HepG2 (cell line): ENCODE data around the gene PDZD2. TPM values are rescaled to one million over a fixed set of nuclear protein-coding genes. Genes with fewer than 3 reads are reported as not detected.

Source experiments
- ATAC-seq: fragments of 200-7000 bp; cut with Tn5 transposase; 3 replicates; pipeline ENCODE4 v1.9.1; 2020; ENCODE audit warnings: mild to moderate bottlenecking, moderate library complexity
- BruUV-seq: library from RNA; stranded (reverse); fragments of 400-500 nt; replicated peaks from 2 replicates; lab custom pipeline; 2021; lab: Mats Ljungman, UMichigan
- CTCF ChIA-PET: fragments of 300-600 bp; formaldehyde crosslinking; extraction: SDS; loops from one replicate; lab custom pipeline; 2021; ENCODE audit warnings: low total read pairs, inconsistent platforms, low intra/inter-chr PET ratio; lab: Yijun Ruan, JAX
- POLR2A ChIA-PET: fragments of 350-600 bp; sonication (Branson Sonifier 250); formaldehyde crosslinking; loops from one replicate; lab custom pipeline; 2020; ENCODE audit warnings: antibody characterized with exemption, inconsistent platforms; lab: Yijun Ruan, JAX
- DNase-seq: peaks from one replicate; pipeline ENCODE4 v3.0.0-alpha.2; 2015; ENCODE audit warnings: low spot score
- FAIRE-seq: peaks from 3 replicates; lab custom pipeline; 2011; peaks lifted over from hg19 to GRCh38; lab: Jason Lieb, UNC
- H2AFZ ChIP-seq: one replicate; pipeline ENCODE4 v1.6.1; 2011; ENCODE audit warnings: low read length, inconsistent platforms
- H3K27ac ChIP-seq: fragments of 300-600 bp; 3 replicates; pipeline ENCODE4 v1.8.0; 2011; ENCODE audit warnings: mixed run types, mild to moderate bottlenecking, mixed read lengths, low read length, inconsistent platforms; ENCODE audit not compliant: insufficient read depth; ENCODE audit errors: extremely low read length
- H3K27me3 ChIP-seq, 2 experiments: fragments of 200-600 bp in 1 of 2; 2 replicates in 1 of 2; 3 replicates in 1 of 2; pipeline versions ENCODE4 v1.6.0 to v1.8.0; 2011; ENCODE audit warnings: low read length in 2 of 2, mild to moderate bottlenecking in 2 of 2, moderate library complexity in 2 of 2, inconsistent platforms in 1 of 2; ENCODE audit not compliant: insufficient read depth in 2 of 2, control insufficient read depth in 1 of 2
- H3K36me3 ChIP-seq, 2 experiments: fragments of 200-600 bp in 1 of 2; replicated peaks in 1 of 2; 2 replicates in 1 of 2; 3 replicates in 1 of 2; pipeline versions ENCODE4 v1.5.1 to v1.8.0; 2011; ENCODE audit warnings: low read length in 2 of 2, inconsistent platforms in 1 of 2; ENCODE audit not compliant: insufficient read depth in 2 of 2, control insufficient read depth in 1 of 2
- H3K4me1 ChIP-seq: 2 replicates; pipeline ENCODE4 v1.5.1; 2012; ENCODE audit warnings: low read length, inconsistent platforms; ENCODE audit not compliant: insufficient read depth
- H3K4me2 ChIP-seq: 2 replicates; pipeline ENCODE4 v1.6.0; 2011; ENCODE audit warnings: low read depth, low read length, inconsistent platforms
- H3K4me3 ChIP-seq, 3 experiments: fragments of 200-600 bp in 1 of 3; sonication (generic), shearing (Covaris generic) in 1 of 3; replicated peaks in 1 of 3; 2 replicates each; pipeline ENCODE4 v1.5.1; 2011 to 2016; ENCODE audit warnings: low read length in 3 of 3, inconsistent platforms in 2 of 3, low read depth in 2 of 3, mild to moderate bottlenecking in 2 of 3, control low read depth in 1 of 3, mixed read lengths in 1 of 3; ENCODE audit not compliant: insufficient read depth in 1 of 3
- H3K79me2 ChIP-seq: one replicate; pipeline ENCODE4 v1.6.1; 2011; ENCODE audit warnings: low read length, inconsistent platforms; ENCODE audit not compliant: insufficient read depth
- H3K9ac ChIP-seq: 2 replicates; pipeline ENCODE4 v1.6.0; 2011; ENCODE audit warnings: mild to moderate bottlenecking, low read depth, low read length, inconsistent platforms; ENCODE audit not compliant: insufficient read depth
- H3K9me3 ChIP-seq: 2 replicates; pipeline ENCODE4 v1.5.1; 2012; ENCODE audit warnings: mild to moderate bottlenecking, low read length
- H4K20me1 ChIP-seq: 2 replicates; pipeline ENCODE4 v1.6.0; 2011; ENCODE audit warnings: inconsistent platforms, mild to moderate bottlenecking, low read length, moderate library complexity; ENCODE audit not compliant: insufficient read depth
- CCDC6 ChIP-seq: sonication (generic); formaldehyde crosslinking; IDR thresholded peaks from 2 replicates; pipeline ENCODE4 v1.8.1; 2022; ENCODE audit warnings: mild to moderate bottlenecking, missing genetic modification reagents, moderate library complexity
- CENPX ChIP-seq: sonication (generic); formaldehyde crosslinking; IDR thresholded peaks from 2 replicates; pipeline ENCODE4 v1.9.0; 2021; ENCODE audit warnings: mild to moderate bottlenecking, missing genetic modification reagents, moderate library complexity
- HMGXB4 ChIP-seq, 2 experiments: sonication (generic) in 1 of 2; formaldehyde crosslinking in 1 of 2; IDR thresholded peaks; 2 replicates each; pipeline versions ENCODE4 v1.4.0 to v1.6.1; 2018 to 2020; ENCODE audit warnings: missing genetic modification reagents in 2 of 2, borderline replicate concordance in 1 of 2, low read depth in 1 of 2, mild to moderate bottlenecking in 1 of 2, missing biosample characterization in 1 of 2
- MAFG ChIP-seq: sonication (generic); formaldehyde crosslinking; IDR thresholded peaks from 2 replicates; pipeline ENCODE4 v1.5.1; 2020; ENCODE audit warnings: mild to moderate bottlenecking, missing genetic modification reagents
- PHF20 ChIP-seq: sonication (generic); formaldehyde crosslinking; IDR thresholded peaks from 2 replicates; pipeline ENCODE4 v1.5.0; 2020; ENCODE audit warnings: mild to moderate bottlenecking, missing genetic modification reagents
- PHF21A ChIP-seq: sonication (generic); formaldehyde crosslinking; IDR thresholded peaks from 2 replicates; pipeline ENCODE4 v1.5.0; 2020; ENCODE audit warnings: mild to moderate bottlenecking, missing genetic modification reagents
- PHF5A ChIP-seq: IDR thresholded peaks from one replicate; pipeline ENCODE4 v1.6.1; 2018; ENCODE audit warnings: low read depth, missing genetic modification reagents; ENCODE audit not compliant: unreplicated experiment
- SNRNP70 ChIP-seq: fragments of 200-400 bp; formaldehyde crosslinking; IDR thresholded peaks from 2 replicates; pipeline ENCODE4 v1.6.1; 2017; ENCODE audit warnings: mild to moderate bottlenecking, low read depth, low read length, moderate library complexity
- ZC3H13 ChIP-seq: sonication (generic); formaldehyde crosslinking; IDR thresholded peaks from 2 replicates; pipeline ENCODE4 v1.8.1; 2023; ENCODE audit warnings: mild to moderate bottlenecking, missing genetic modification reagents, moderate library complexity
- ZFP36L1 ChIP-seq: sonication (generic); formaldehyde crosslinking; IDR thresholded peaks from 2 replicates; pipeline ENCODE4 v1.8.0; 2022; ENCODE audit warnings: mild to moderate bottlenecking, missing genetic modification reagents, moderate library complexity
- ZNF354B ChIP-seq: sonication (generic); formaldehyde crosslinking; IDR thresholded peaks from 2 replicates; pipeline ENCODE4 v1.8.0; 2022; ENCODE audit warnings: mild to moderate bottlenecking, missing genetic modification reagents
- ZNF468 ChIP-seq: sonication (generic); formaldehyde crosslinking; IDR thresholded peaks from 2 replicates; pipeline ENCODE4 v1.8.0; 2022; ENCODE audit warnings: mild to moderate bottlenecking, moderate library complexity, missing genetic modification reagents
- ZNF674 ChIP-seq: sonication (generic); formaldehyde crosslinking; IDR thresholded peaks from 2 replicates; pipeline ENCODE4 v1.5.0; 2020; ENCODE audit warnings: low read depth, mild to moderate bottlenecking, missing genetic modification reagents
- ZNF720 ChIP-seq: sonication (generic); formaldehyde crosslinking; IDR thresholded peaks from 2 replicates; pipeline ENCODE4 v1.4.0; 2020; ENCODE audit warnings: missing genetic modification reagents
- ZNF800 ChIP-seq: sonication (generic); formaldehyde crosslinking; IDR thresholded peaks from 2 replicates; pipeline ENCODE4 v1.4.0; 2020; ENCODE audit warnings: missing genetic modification reagents
- WGBS: methylation state at CpG from one replicate; pipeline ENCODE4 v1.1.6; 2017; ENCODE audit warnings: low lambda C conversion rate; 5-methylcytosine and 5-hydroxymethylcytosine counted together
- in situ Hi-C: cut with HindIII; loops from 2 replicates; pipeline ENCODE4 v1.10.0; 2017; ENCODE audit warnings: low pct_unique_long_range_greater_than_20kb; ENCODE audit not compliant: extremely low pct_ligation_motif_present
- intact Hi-C: fragments of 100-400 bp; cut with micrococcal nuclease; formaldehyde crosslinking; loops from one replicate; pipeline ENCODE4 v1.10.0; 2022; ENCODE audit not compliant: unreplicated experiment
- polyA plus RNA-seq, 8 experiments: library from polyadenylated mRNA; depleted of rRNA in 3 of 8; stranded (reverse) in 7 of 8; unstranded in 1 of 8; fragments of >200 nt; fragmentation: Illumina TruSeq in 4 of 8; extraction: Trizol in 4 of 8; gene quantifications; 2 replicates each; pipeline versions ENCODE4 v1.2.1 to v1.2.3, GENCODE V29; 2011 to 2016; ENCODE audit warnings: low read depth in 4 of 8, missing spikeins in 1 of 8, mixed read lengths in 1 of 8; ENCODE audit not compliant: insufficient read depth in 1 of 8
- total RNA-seq, 5 experiments: library from RNA; depleted of rRNA; stranded (reverse); fragments of >200 nt; fragmentation: Illumina TruSeq; extraction: Trizol; gene quantifications; 2 replicates each; pipeline ENCODE4 v1.2.3, GENCODE V29; 2016; ENCODE audit warnings: low read depth in 1 of 5
- TF ChIP-seq, protein P1 (sequence below): sonication (generic); formaldehyde crosslinking; IDR thresholded peaks from 2 replicates; pipeline ENCODE4 v1.5.1; 2020; ENCODE audit warnings: missing genetic modification reagents, mild to moderate bottlenecking, borderline replicate concordance

PDZD2 gene
- total and polyA plus RNA-seq, 2 of the 13 experiments (the other 11 are each of a cell fraction or from before 2014, with no cell fraction given), result 0.04 TPM; not detected in 1

DNA sequence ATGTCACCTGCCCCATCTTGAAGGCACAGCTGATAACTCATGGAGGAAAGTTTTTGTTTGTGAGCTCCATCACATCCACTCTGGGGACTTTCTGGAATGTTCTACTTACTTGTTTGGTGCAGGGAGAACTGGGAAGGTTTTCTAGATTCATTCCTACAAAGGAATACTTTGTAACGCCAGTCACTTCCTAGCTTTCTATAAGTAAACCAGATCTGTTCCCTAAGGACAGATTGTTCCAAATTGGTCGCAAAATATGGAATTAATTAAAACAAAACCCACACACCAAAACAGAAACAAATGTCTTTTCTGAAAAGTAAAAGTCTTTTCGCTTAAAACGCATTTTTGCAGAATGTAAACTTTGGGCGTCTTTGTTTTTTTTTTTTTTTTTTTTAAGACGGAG, 167.6 kb downstream of the PDZD2 start (continued):
- TF ChIP-seq CENPX (CRISPR knock-in tag) (no peak), ZNF468 (CRISPR knock-in tag) (no peak), ZC3H13 (CRISPR knock-in tag) (no peak), HMGXB4 (CRISPR knock-in tag; IDR thresholded peaks at IDR 0.05; ENCODE audit: borderline replicate concordance in 1 of 2, low read depth in 1 of 2) (no peak), MAFG (CRISPR knock-in tag) (no peak), CCDC6 (CRISPR knock-in tag) (no peak), ZNF674 (CRISPR knock-in tag) (no peak), PHF5A (CRISPR knock-in tag) (no peak)

DNA sequence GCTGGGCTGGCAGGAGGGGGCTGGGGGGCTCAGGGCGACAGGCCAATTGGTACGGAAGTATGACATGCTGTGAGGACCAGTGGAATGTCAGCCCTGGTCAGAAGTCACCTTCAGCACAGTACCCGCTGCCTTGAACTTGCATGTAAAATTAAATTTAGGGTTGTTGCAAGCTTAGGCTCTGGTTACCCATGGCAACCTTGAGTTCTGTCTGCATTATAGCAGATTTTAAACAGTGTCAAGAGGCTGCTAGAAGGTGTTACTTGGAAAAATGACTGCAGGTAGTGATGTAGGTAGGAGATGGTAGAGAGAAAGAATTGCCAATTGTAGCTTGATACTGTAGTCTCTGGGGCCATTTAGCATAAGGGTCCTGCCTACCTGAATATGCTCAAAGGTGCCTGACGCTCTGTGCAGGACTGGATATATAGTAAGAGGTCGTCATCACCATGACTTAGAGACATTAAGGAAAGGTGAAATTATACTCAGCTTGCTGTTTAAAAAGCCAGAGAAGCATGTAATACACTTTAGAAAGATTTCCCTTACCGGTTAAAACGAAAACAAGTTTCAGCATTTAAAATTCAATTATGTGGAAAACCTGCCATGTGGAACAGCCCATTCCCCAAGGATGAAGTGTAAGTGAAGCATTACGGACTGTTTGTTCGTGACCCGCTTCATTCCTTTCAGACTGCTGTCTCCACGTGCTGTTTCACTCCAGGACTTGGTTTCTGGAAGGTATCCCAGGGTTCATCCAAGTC, 169.0 kb downstream of the PDZD2 start:
- CTCF ChIA-PET, result interaction anchor here (2.1 kb wide), 1 partner anchor 226 kb away, joined by 18 read pairs; no protein-coding TSS in a partner anchor
- H3K27ac ChIP-seq, result no peak overlapping the region
- H3K9ac ChIP-seq, result no peak overlapping the region
- H3K4me1 ChIP-seq, result no peaks in the 10 kb centered on the region
- no peak overlapping the region for H3K4me2 ChIP-seq
- WGBS, result 15% methylated on average over 9 of the region's 11 CpGs
- no peaks in the 10 kb centered on the region for H4K20me1 ChIP-seq
- no peak overlapping the region for H3K4me3 ChIP-seq
- H3K9me3 ChIP-seq, result no peaks in the 10 kb centered on the region
- DNase-seq (no peak), ATAC-seq (no peak), FAIRE-seq (no peak)
- no peaks in the 10 kb centered on the region for H3K36me3 ChIP-seq
- in situ Hi-C loops, result loop anchor here (5.0 kb wide), 1 partner anchor 226 kb away; no protein-coding TSS in a partner anchor
- H3K79me2 ChIP-seq, result no peaks in the 10 kb centered on the region
- H3K27me3 ChIP-seq, result peaks cover 0 to 25% of the 10 kb centered on the region in 2 experiments; a peak in 2 of 5 replicates
- intact Hi-C loops, result no loop called here
- POLR2A ChIA-PET, result no interaction called here
- no peak overlapping the region for H2AFZ ChIP-seq
- no TSS peak for BruUV-seq
- TF ChIP-seq PHF21A (CRISPR knock-in tag) (no peak), ZFP36L1 (no peak), ZNF800 (no peak), PHF20 (CRISPR knock-in tag) (no peak), ZNF720 (no peak), ZNF354B (CRISPR knock-in tag) (no peak), SNRNP70 (no peak)
- TF ChIP-seq, protein P1, sequence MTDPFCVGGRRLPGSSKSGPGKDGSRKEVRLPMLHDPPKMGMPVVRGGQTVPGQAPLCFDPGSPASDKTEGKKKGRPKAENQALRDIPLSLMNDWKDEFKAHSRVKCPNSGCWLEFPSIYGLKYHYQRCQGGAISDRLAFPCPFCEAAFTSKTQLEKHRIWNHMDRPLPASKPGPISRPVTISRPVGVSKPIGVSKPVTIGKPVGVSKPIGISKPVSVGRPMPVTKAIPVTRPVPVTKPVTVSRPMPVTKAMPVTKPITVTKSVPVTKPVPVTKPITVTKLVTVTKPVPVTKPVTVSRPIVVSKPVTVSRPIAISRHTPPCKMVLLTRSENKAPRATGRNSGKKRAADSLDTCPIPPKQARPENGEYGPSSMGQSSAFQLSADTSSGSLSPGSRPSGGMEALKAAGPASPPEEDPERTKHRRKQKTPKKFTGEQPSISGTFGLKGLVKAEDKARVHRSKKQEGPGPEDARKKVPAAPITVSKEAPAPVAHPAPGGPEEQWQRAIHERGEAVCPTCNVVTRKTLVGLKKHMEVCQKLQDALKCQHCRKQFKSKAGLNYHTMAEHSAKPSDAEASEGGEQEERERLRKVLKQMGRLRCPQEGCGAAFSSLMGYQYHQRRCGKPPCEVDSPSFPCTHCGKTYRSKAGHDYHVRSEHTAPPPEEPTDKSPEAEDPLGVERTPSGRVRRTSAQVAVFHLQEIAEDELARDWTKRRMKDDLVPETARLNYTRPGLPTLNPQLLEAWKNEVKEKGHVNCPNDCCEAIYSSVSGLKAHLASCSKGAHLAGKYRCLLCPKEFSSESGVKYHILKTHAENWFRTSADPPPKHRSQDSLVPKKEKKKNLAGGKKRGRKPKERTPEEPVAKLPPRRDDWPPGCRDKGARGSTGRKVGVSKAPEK (CRISPR knock-in tag), result no peak
